SHP77 treated with DMSO at 0.1 percent for 48 hours (cell line): ENCODE data around the gene NPAS2.

Experiments
- DNase-seq: peaks from one replicate; lab custom pipeline; 2025; lab: John Stamatoyannopoulos, UW

Gene NPAS2

GRCh38 chr2:100796499-100797100 is 23.3 kb upstream of the NPAS2 start:
- DNase-seq = no peak

GRCh38 chr2:100799686-100800085 is 20.3 kb upstream of the NPAS2 start:
- no peak for DNase-seq

- DNase-seq = no peak
Measured at GRCh38 chr2:100800915-100801314, 19.0 kb upstream of the NPAS2 start.

GRCh38 chr2:100801402-100801801 is 18.5 kb upstream of the NPAS2 start:
- no peak for DNase-seq

GRCh38 chr2:100802066-100802465 is 17.9 kb upstream of the NPAS2 start:
- DNase-seq = no peak

- no peak for DNase-seq
Measured at GRCh38 chr2:100803334-100803733, 16.6 kb upstream of the NPAS2 start.

GRCh38 chr2:100806550-100806949 is 13.4 kb upstream of the NPAS2 start:
- DNase-seq = no peak

GRCh38 chr2:100807707-100808106 is 12.2 kb upstream of the NPAS2 start:
- DNase-seq = no peak

GRCh38 chr2:100808582-100808981 is 11.4 kb upstream of the NPAS2 start:
- DNase-seq = no peak

GRCh38 chr2:100809506-100809905 is 10.4 kb upstream of the NPAS2 start:
- no peak for DNase-seq

- no peak for DNase-seq
Measured at GRCh38 chr2:100810603-100811145, 9.3 kb upstream of the NPAS2 start.

- no peak for DNase-seq
Measured at GRCh38 chr2:100812116-100812515, 7.8 kb upstream of the NPAS2 start.

- no peak for DNase-seq
Measured at GRCh38 chr2:100812573-100812972, 7.4 kb upstream of the NPAS2 start.

GRCh38 chr2:100813527-100813926 is 6.4 kb upstream of the NPAS2 start:
- DNase-seq = no peak

GRCh38 chr2:100814043-100814442 is 5.9 kb upstream of the NPAS2 start:
- no peak for DNase-seq

- no peak for DNase-seq
Measured at GRCh38 chr2:100814453-100814852, 5.5 kb upstream of the NPAS2 start.

- no peak for DNase-seq
Measured at GRCh38 chr2:100817388-100817985, 2.5 kb upstream of the NPAS2 start.

- no peak for DNase-seq
Measured at GRCh38 chr2:100818003-100818605, 1.8 kb upstream of the NPAS2 start.

- no peak for DNase-seq
Measured at GRCh38 chr2:100818606-100819369, 1.2 kb upstream of the NPAS2 start.

- DNase-seq = no peak
Measured at GRCh38 chr2:100820273-100820522, 259 bp downstream of the NPAS2 start.

- DNase-seq = no peak
Measured at GRCh38 chr2:100820523-100821254, 750 bp downstream of the NPAS2 start.

- DNase-seq = no peak
Measured at GRCh38 chr2:100821255-100821910, 1.4 kb downstream of the NPAS2 start.
